ENCODE results near the gene SPSB1.

GRCh38 chr1:9418851-9419250 is 126.2 kb downstream of the SPSB1 start:
- TF ChIP-seq CTCF (IDR thresholded peaks at IDR 0.05): no peak
- no peak for TF ChIP-seq POLR2A (IDR thresholded peaks at IDR 0.05)

Measured in right lobe of liver (tissue), 4 donors.